ENCODE data around the gene RNF14. TPM values are rescaled to one million over a fixed set of nuclear protein-coding genes. Genes with fewer than 3 reads are reported as not detected.

The RNF14 gene
- total and polyA plus RNA-seq, 9 of the 15 experiments (the other 6 are each of a cell fraction or from before 2014, with no cell fraction given) = 36.3 to 140 (median 75.1) TPM

- ChIA-PET CTCF (ENCODE audit: low intra/inter-chr PET ratio) (interaction anchor here (1.1 kb wide), 1 partner anchor 137 kb away, joined by 4 read pairs; no protein-coding TSS in a partner anchor), POLR2A (no interaction called here)
- Histone ChIP-seq H3K36me3 (ENCODE audit: control insufficient read depth, insufficient read depth, low read length) (peaks cover 70% of the 10 kb centered on the region), H3K27me3 (ENCODE audit: control insufficient read depth in 2 of 2, insufficient read depth in 2 of 2, low read length in 2 of 2) (no peaks in the 10 kb centered on the region), H3K4me2 (ENCODE audit: insufficient read depth, low read length) (no peak overlapping the region), H3K9me3 (replicated peaks; ENCODE audit: control insufficient read depth, insufficient read depth, low read depth, low read length) (peaks cover 4% of the 10 kb centered on the region), H4K20me1 (replicated peaks; ENCODE audit: control insufficient read depth, insufficient read depth, low read length) (no peaks in the 10 kb centered on the region), H3K9me1 (ENCODE audit: control insufficient read depth, insufficient read depth, low read length) (no peaks in the 10 kb centered on the region), H3K9ac (ENCODE audit: insufficient read depth in 1 of 2, low read depth in 2 of 2, low read length in 2 of 2) (no peak overlapping the region; a peak in 1 of 4 replicates), H3K27ac (ENCODE audit: extremely low read depth, low read depth, low read length) (no peak overlapping the region), H3K4me1 (replicated peaks in 1 of 2; ENCODE audit: control insufficient read depth in 2 of 2, insufficient read depth in 2 of 2, low read length in 2 of 2) (peaks cover 12 to 13% of the 10 kb centered on the region in 2 experiments), H2AFZ (ENCODE audit: low read depth, low read length) (no peak overlapping the region), H3K4me3 (no peak overlapping the region), H3K79me2 (ENCODE audit: control insufficient read depth, insufficient read depth, low read length) (no peaks in the 10 kb centered on the region)
- WGBS (ENCODE audit: insufficient coverage, low coverage, missing lambda C conversion rate) = 94% methylated on average over 3 of the region's 3 CpGs
- BruUV-seq (replicated peaks) = no TSS peak
- DNase-seq (ENCODE audit: extremely low read depth in 1 of 4, low spot score in 3 of 4) (no peak), ATAC-seq (no peak), FAIRE-seq (no peak)
- intact Hi-C loops (cut with micrococcal nuclease) = no loop called here
- TF ChIP-seq, protein P1, sequence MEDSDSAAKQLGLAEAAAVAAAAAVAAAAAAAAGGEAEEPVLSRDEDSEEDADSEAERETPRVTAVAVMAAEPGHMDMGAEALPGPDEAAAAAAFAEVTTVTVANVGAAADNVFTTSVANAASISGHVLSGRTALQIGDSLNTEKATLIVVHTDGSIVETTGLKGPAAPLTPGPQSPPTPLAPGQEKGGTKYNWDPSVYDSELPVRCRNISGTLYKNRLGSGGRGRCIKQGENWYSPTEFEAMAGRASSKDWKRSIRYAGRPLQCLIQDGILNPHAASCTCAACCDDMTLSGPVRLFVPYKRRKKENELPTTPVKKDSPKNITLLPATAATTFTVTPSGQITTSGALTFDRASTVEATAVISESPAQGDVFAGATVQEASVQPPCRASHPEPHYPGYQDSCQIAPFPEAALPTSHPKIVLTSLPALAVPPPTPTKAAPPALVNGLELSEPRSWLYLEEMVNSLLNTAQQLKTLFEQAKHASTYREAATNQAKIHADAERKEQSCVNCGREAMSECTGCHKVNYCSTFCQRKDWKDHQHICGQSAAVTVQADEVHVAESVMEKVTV (CRISPR knock-in tag; IDR thresholded peaks at IDR 0.05) = no peak
- in situ Hi-C loops (cut with MboI) = loop anchor here (5.0 kb wide), 1 partner anchor 136 kb away; no protein-coding TSS in a partner anchor
These were observed 37.7 kb downstream of the RNF14 start for GRCh38 chr5:142006363-142007236.

- CTCF ChIA-PET (ENCODE audit: low intra/inter-chr PET ratio) = interaction anchor here (1.1 kb wide), 1 partner anchor 137 kb away, joined by 4 read pairs; no protein-coding TSS in a partner anchor
- peaks cover 4% of the 10 kb centered on the region; the same call in 2 of the 3 replicates for H3K79me2 ChIP-seq (ENCODE audit: control insufficient read depth, insufficient read depth, low read length)
- ATAC-seq (no peak), DNase-seq (ENCODE audit: extremely low read depth in 1 of 4, low spot score in 3 of 4) (no peak), FAIRE-seq (no peak)
- no peak overlapping the region for H3K9ac ChIP-seq (ENCODE audit: insufficient read depth in 1 of 2, low read depth in 2 of 2, low read length in 2 of 2)
- H3K4me2 ChIP-seq (ENCODE audit: insufficient read depth, low read length) = no peak overlapping the region
- no peak overlapping the region for H3K4me3 ChIP-seq
- POLR2A ChIA-PET = no interaction called here
- peaks cover 67% of the 10 kb centered on the region for H3K36me3 ChIP-seq (ENCODE audit: control insufficient read depth, insufficient read depth, low read length)
- no TSS peak for BruUV-seq (replicated peaks)
- intact Hi-C loops (cut with micrococcal nuclease) (no loop called here), in situ Hi-C loops (cut with MboI) (loop anchor here (5.0 kb wide), 1 partner anchor 135 kb away; no protein-coding TSS in a partner anchor)
- H3K27ac ChIP-seq (ENCODE audit: extremely low read depth, low read depth, low read length) = no peak overlapping the region
- no peaks in the 10 kb centered on the region for H3K9me1 ChIP-seq (ENCODE audit: control insufficient read depth, insufficient read depth, low read length)
- WGBS (ENCODE audit: insufficient coverage, low coverage, missing lambda C conversion rate) = 100% methylated on average over 1 of the region's 1 CpG
- H2AFZ ChIP-seq (ENCODE audit: low read depth, low read length) = no peak overlapping the region
- H3K9me3 ChIP-seq (replicated peaks; ENCODE audit: control insufficient read depth, insufficient read depth, low read depth, low read length) = peaks cover 4% of the 10 kb centered on the region
- no peaks in the 10 kb centered on the region for H3K27me3 ChIP-seq (ENCODE audit: control insufficient read depth in 2 of 2, insufficient read depth in 2 of 2, low read length in 2 of 2)
- no peaks in the 10 kb centered on the region for H4K20me1 ChIP-seq (replicated peaks; ENCODE audit: control insufficient read depth, insufficient read depth, low read length)
- peaks cover 16 to 17% of the 10 kb centered on the region in 2 experiments for H3K4me1 ChIP-seq (replicated peaks in 1 of 2; ENCODE audit: control insufficient read depth in 2 of 2, insufficient read depth in 2 of 2, low read length in 2 of 2)
- TF ChIP-seq ZC3H8 (IDR thresholded peaks at IDR 0.05) (no peak), LCOR (CRISPR knock-in tag; IDR thresholded peaks at IDR 0.05) (no peak), TEAD4 (IDR thresholded peaks at IDR 0.05; ENCODE audit: low read length) (no peak), TEAD4 (CRISPR knock-in tag; IDR thresholded peaks at IDR 0.05; ENCODE audit: borderline replicate concordance) (no peak), ZNF174 (CRISPR knock-in tag; IDR thresholded peaks at IDR 0.05) (no peak), NFE2L1 (tag; IDR thresholded peaks at IDR 0.05; ENCODE audit: borderline replicate concordance, low read depth) (no peak), TEAD2 (tag; IDR thresholded peaks at IDR 0.05) (no peak), NR0B1 (IDR thresholded peaks at IDR 0.05; ENCODE audit: partially characterized antibody) (no peak)
These were observed 38.3 kb downstream of the RNF14 start for GRCh38 chr5:142007237-142007544.

Measured in K562 (cell line).